ENCODE data around the gene DGKB.

DGKB gene

GRCh38 chr7:14752301-14752700 lies 150.2 kb downstream of the DGKB start:
- no peak for DNase-seq

- no peak for DNase-seq
Measured at GRCh38 chr7:14751461-14751860, 151.1 kb downstream of the DGKB start.

- no peak for DNase-seq
Measured at GRCh38 chr7:14748461-14748860, 154.1 kb downstream of the DGKB start.

- DNase-seq: no peak
Measured at GRCh38 chr7:14747701-14748100, 154.8 kb downstream of the DGKB start.

- DNase-seq: no peak
Measured at GRCh38 chr7:14745076-14745475, 157.5 kb downstream of the DGKB start.

- DNase-seq: no peak
Measured at GRCh38 chr7:14740606-14741005, 161.9 kb downstream of the DGKB start.

- no peak for DNase-seq
Measured at GRCh38 chr7:14739841-14740185, 162.7 kb downstream of the DGKB start.

GRCh38 chr7:14739168-14739840 lies 163.2 kb downstream of the DGKB start:
- DNase-seq: no peak

GRCh38 chr7:14738086-14738485 lies 164.5 kb downstream of the DGKB start:
- no peak for DNase-seq

GRCh38 chr7:14734839-14735321 lies 167.7 kb downstream of the DGKB start:
- no peak for DNase-seq

GRCh38 chr7:14720785-14721184 lies 181.8 kb downstream of the DGKB start:
- DNase-seq: no peak

GRCh38 chr7:14717816-14718215 lies 184.7 kb downstream of the DGKB start:
- DNase-seq: no peak

- DNase-seq: no peak
Measured at GRCh38 chr7:14717169-14717568, 185.4 kb downstream of the DGKB start.

GRCh38 chr7:14714161-14714728 lies 188.3 kb downstream of the DGKB start:
- no peak for DNase-seq

- no peak for DNase-seq
Measured at GRCh38 chr7:14698239-14698638, 204.3 kb downstream of the DGKB start.

- DNase-seq: no peak
Measured at GRCh38 chr7:14697684-14698083, 204.9 kb downstream of the DGKB start.

- no peak for DNase-seq
Measured at GRCh38 chr7:14691597-14692203, 210.9 kb downstream of the DGKB start.

GRCh38 chr7:14691034-14691433 lies 211.5 kb downstream of the DGKB start:
- DNase-seq: no peak

- no peak for DNase-seq
Measured at GRCh38 chr7:14690486-14690885, 212.1 kb downstream of the DGKB start.

GRCh38 chr7:14690075-14690474 lies 212.5 kb downstream of the DGKB start:
- no peak for DNase-seq

- DNase-seq: no peak
Measured at GRCh38 chr7:14688208-14688607, 214.3 kb downstream of the DGKB start.

- DNase-seq: no peak
Measured at GRCh38 chr7:14687777-14688176, 214.8 kb downstream of the DGKB start.

GRCh38 chr7:14687241-14687640 lies 215.3 kb downstream of the DGKB start:
- DNase-seq: no peak

- no peak for DNase-seq
Measured at GRCh38 chr7:14685167-14685566, 217.4 kb downstream of the DGKB start.
